ENCODE results near the gene KIF6.
"Not testable (repeated sequence)": the region's sequence is repeated elsewhere in the genome, so short reads cannot be mapped to it uniquely, and the experiment has no call there.

Gene KIF6

GRCh38 chr6:39509831-39510230, 215.4 kb downstream of the KIF6 start:
- not testable (repeated sequence) for H3K4me1 Mint-ChIP-seq (ENCODE audit: low read depth); H3K27ac Mint-ChIP-seq; H3K9me3 Mint-ChIP-seq; H3K4me3 Mint-ChIP-seq; H3K27me3 Mint-ChIP-seq (ENCODE audit: low read depth); H3K36me3 Mint-ChIP-seq (ENCODE audit: low read depth)

- no peak overlapping the region for H3K27ac Mint-ChIP-seq
- H3K36me3 Mint-ChIP-seq (ENCODE audit: low read depth), result no peaks in the 10 kb centered on the region
- peaks cover 2% of the 10 kb centered on the region for H3K27me3 Mint-ChIP-seq (ENCODE audit: low read depth)
- no peak overlapping the region for H3K4me3 Mint-ChIP-seq
- no peaks in the 10 kb centered on the region for H3K4me1 Mint-ChIP-seq (ENCODE audit: low read depth)
- peaks cover 3% of the 10 kb centered on the region for H3K9me3 Mint-ChIP-seq
These were observed 216.7 kb downstream of the KIF6 start for GRCh38 chr6:39508515-39508914.

- H3K27ac Mint-ChIP-seq, result no peak overlapping the region
- H3K36me3 Mint-ChIP-seq (ENCODE audit: low read depth), result no peaks in the 10 kb centered on the region
- no peaks in the 10 kb centered on the region for H3K4me1 Mint-ChIP-seq (ENCODE audit: low read depth)
- H3K4me3 Mint-ChIP-seq, result no peak overlapping the region
- peaks cover 11% of the 10 kb centered on the region for H3K9me3 Mint-ChIP-seq
- H3K27me3 Mint-ChIP-seq (ENCODE audit: low read depth), result peaks cover 3% of the 10 kb centered on the region
These were observed 217.7 kb downstream of the KIF6 start for GRCh38 chr6:39507331-39507998.

GRCh38 chr6:39502362-39502955, 222.7 kb downstream of the KIF6 start:
- not testable (repeated sequence) for H3K4me3 Mint-ChIP-seq

GRCh38 chr6:39499053-39499452, 226.2 kb downstream of the KIF6 start:
- no peaks in the 10 kb centered on the region for H3K36me3 Mint-ChIP-seq (ENCODE audit: low read depth)
- H3K9me3 Mint-ChIP-seq, result peaks cover 27% of the 10 kb centered on the region
- H3K27me3 Mint-ChIP-seq (ENCODE audit: low read depth), result peaks cover 3% of the 10 kb centered on the region
- no peak overlapping the region for H3K27ac Mint-ChIP-seq
- no peak overlapping the region for H3K4me3 Mint-ChIP-seq
- no peaks in the 10 kb centered on the region for H3K4me1 Mint-ChIP-seq (ENCODE audit: low read depth)

More at GRCh38 chr6:39502362-39502955, 222.7 kb downstream of the KIF6 start:
- H3K9me3 Mint-ChIP-seq, result peaks cover 30% of the 10 kb centered on the region
- not testable (repeated sequence) for H3K4me1 Mint-ChIP-seq (ENCODE audit: low read depth); H3K36me3 Mint-ChIP-seq (ENCODE audit: low read depth); H3K27me3 Mint-ChIP-seq (ENCODE audit: low read depth); H3K27ac Mint-ChIP-seq

- Mint-ChIP-seq H3K9me3 (peaks cover 24% of the 10 kb centered on the region), H3K4me3 (no peak overlapping the region), H3K27ac (no peak overlapping the region), H3K36me3 (ENCODE audit: low read depth) (no peaks in the 10 kb centered on the region), H3K4me1 (ENCODE audit: low read depth) (no peaks in the 10 kb centered on the region), H3K27me3 (ENCODE audit: low read depth) (no peaks in the 10 kb centered on the region)
These were observed 227.1 kb downstream of the KIF6 start for GRCh38 chr6:39498096-39498495.

- Mint-ChIP-seq H3K4me1 (ENCODE audit: low read depth) (no peaks in the 10 kb centered on the region), H3K36me3 (ENCODE audit: low read depth) (no peaks in the 10 kb centered on the region), H3K4me3 (no peak overlapping the region), H3K27me3 (ENCODE audit: low read depth) (peaks cover 6% of the 10 kb centered on the region), H3K27ac (no peak overlapping the region), H3K9me3 (peaks cover 15% of the 10 kb centered on the region)
These were observed 228.3 kb downstream of the KIF6 start for GRCh38 chr6:39496915-39497314.

GRCh38 chr6:39496456-39496855, 228.8 kb downstream of the KIF6 start:
- Mint-ChIP-seq H3K9me3 (peaks cover 10% of the 10 kb centered on the region), H3K4me1 (ENCODE audit: low read depth) (no peaks in the 10 kb centered on the region), H3K4me3 (no peak overlapping the region), H3K27me3 (ENCODE audit: low read depth) (peaks cover 6% of the 10 kb centered on the region), H3K27ac (no peak overlapping the region), H3K36me3 (ENCODE audit: low read depth) (no peaks in the 10 kb centered on the region)

GRCh38 chr6:39495640-39496039, 229.6 kb downstream of the KIF6 start:
- H3K4me1 Mint-ChIP-seq (ENCODE audit: low read depth), result no peaks in the 10 kb centered on the region
- H3K9me3 Mint-ChIP-seq, result peaks cover 2% of the 10 kb centered on the region
- H3K27ac Mint-ChIP-seq, result no peak overlapping the region
- H3K27me3 Mint-ChIP-seq (ENCODE audit: low read depth), result peaks cover 6% of the 10 kb centered on the region
- H3K4me3 Mint-ChIP-seq, result no peak overlapping the region
- H3K36me3 Mint-ChIP-seq (ENCODE audit: low read depth), result no peaks in the 10 kb centered on the region

- H3K27ac Mint-ChIP-seq, result no peak overlapping the region
- H3K4me3 Mint-ChIP-seq, result no peak overlapping the region
- no peaks in the 10 kb centered on the region for H3K36me3 Mint-ChIP-seq (ENCODE audit: low read depth)
- H3K27me3 Mint-ChIP-seq (ENCODE audit: low read depth), result peaks cover 6% of the 10 kb centered on the region
- H3K4me1 Mint-ChIP-seq (ENCODE audit: low read depth), result no peaks in the 10 kb centered on the region
- H3K9me3 Mint-ChIP-seq, result no peaks in the 10 kb centered on the region
These were observed 230.2 kb downstream of the KIF6 start for GRCh38 chr6:39494998-39495397.

GRCh38 chr6:39493777-39494176, 231.4 kb downstream of the KIF6 start:
- H3K27me3 Mint-ChIP-seq (ENCODE audit: low read depth), result peaks cover 13% of the 10 kb centered on the region
- H3K4me1 Mint-ChIP-seq (ENCODE audit: low read depth), result no peaks in the 10 kb centered on the region
- no peaks in the 10 kb centered on the region for H3K36me3 Mint-ChIP-seq (ENCODE audit: low read depth)
- no peak overlapping the region for H3K4me3 Mint-ChIP-seq
- H3K9me3 Mint-ChIP-seq, result no peaks in the 10 kb centered on the region
- H3K27ac Mint-ChIP-seq, result no peak overlapping the region

- Mint-ChIP-seq H3K4me3 (no peak overlapping the region), H3K36me3 (ENCODE audit: low read depth) (no peaks in the 10 kb centered on the region), H3K4me1 (ENCODE audit: low read depth) (no peaks in the 10 kb centered on the region), H3K27ac (no peak overlapping the region), H3K27me3 (ENCODE audit: low read depth) (peaks cover 14% of the 10 kb centered on the region), H3K9me3 (no peaks in the 10 kb centered on the region)
These were observed 232.0 kb downstream of the KIF6 start for GRCh38 chr6:39493174-39493573.

- H3K4me3 Mint-ChIP-seq, result no peak overlapping the region
- H3K9me3 Mint-ChIP-seq, result no peaks in the 10 kb centered on the region
- H3K27me3 Mint-ChIP-seq (ENCODE audit: low read depth), result peaks cover 14% of the 10 kb centered on the region
- H3K27ac Mint-ChIP-seq, result no peak overlapping the region
- no peaks in the 10 kb centered on the region for H3K36me3 Mint-ChIP-seq (ENCODE audit: low read depth)
- H3K4me1 Mint-ChIP-seq (ENCODE audit: low read depth), result no peaks in the 10 kb centered on the region
These were observed 235.1 kb downstream of the KIF6 start for GRCh38 chr6:39490108-39490507.

GRCh38 chr6:39488255-39488879, 236.8 kb downstream of the KIF6 start:
- Mint-ChIP-seq H3K4me3 (no peak overlapping the region), H3K27ac (no peak overlapping the region), H3K4me1 (ENCODE audit: low read depth) (no peaks in the 10 kb centered on the region), H3K36me3 (ENCODE audit: low read depth) (no peaks in the 10 kb centered on the region), H3K9me3 (no peaks in the 10 kb centered on the region), H3K27me3 (ENCODE audit: low read depth) (peaks cover 16% of the 10 kb centered on the region)

GRCh38 chr6:39484276-39484675, 240.9 kb downstream of the KIF6 start:
- Mint-ChIP-seq H3K27ac (no peak overlapping the region), H3K4me3 (no peak overlapping the region), H3K4me1 (ENCODE audit: low read depth) (peaks cover 1% of the 10 kb centered on the region), H3K27me3 (ENCODE audit: low read depth) (peaks cover 28% of the 10 kb centered on the region), H3K9me3 (no peaks in the 10 kb centered on the region), H3K36me3 (ENCODE audit: low read depth) (no peaks in the 10 kb centered on the region)
